LNCAP (cell line): ENCODE results near the gene KRABD2.

Experiments used
- TF ChIP-seq, protein P1 (sequence below): fragments of 450-650 bp; IDR thresholded peaks from 2 replicates; pipeline ENCODE4 v1.5.1; 2017; ENCODE audit warnings: mild to moderate bottlenecking

The KRABD2 gene

DNA sequence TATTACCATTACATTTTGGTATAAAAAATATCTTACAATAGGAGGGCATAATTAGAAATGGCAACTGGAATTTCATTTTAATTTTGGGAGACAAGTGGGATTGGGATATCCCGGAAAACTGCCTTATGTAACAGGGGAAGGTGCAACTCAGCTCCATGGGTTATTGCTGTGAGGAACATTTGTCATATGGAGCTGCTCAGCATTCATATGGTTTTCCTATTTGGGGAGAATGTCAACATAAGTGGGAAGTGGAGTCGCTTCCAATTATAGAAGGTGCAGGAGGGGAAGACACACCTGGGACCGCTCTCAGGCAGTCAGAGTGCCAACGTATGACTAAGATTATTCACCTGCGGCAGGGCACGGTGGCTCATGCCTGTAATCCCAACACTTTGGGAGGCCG, 26.2 kb downstream of the KRABD2 start:
- TF ChIP-seq, protein P1, sequence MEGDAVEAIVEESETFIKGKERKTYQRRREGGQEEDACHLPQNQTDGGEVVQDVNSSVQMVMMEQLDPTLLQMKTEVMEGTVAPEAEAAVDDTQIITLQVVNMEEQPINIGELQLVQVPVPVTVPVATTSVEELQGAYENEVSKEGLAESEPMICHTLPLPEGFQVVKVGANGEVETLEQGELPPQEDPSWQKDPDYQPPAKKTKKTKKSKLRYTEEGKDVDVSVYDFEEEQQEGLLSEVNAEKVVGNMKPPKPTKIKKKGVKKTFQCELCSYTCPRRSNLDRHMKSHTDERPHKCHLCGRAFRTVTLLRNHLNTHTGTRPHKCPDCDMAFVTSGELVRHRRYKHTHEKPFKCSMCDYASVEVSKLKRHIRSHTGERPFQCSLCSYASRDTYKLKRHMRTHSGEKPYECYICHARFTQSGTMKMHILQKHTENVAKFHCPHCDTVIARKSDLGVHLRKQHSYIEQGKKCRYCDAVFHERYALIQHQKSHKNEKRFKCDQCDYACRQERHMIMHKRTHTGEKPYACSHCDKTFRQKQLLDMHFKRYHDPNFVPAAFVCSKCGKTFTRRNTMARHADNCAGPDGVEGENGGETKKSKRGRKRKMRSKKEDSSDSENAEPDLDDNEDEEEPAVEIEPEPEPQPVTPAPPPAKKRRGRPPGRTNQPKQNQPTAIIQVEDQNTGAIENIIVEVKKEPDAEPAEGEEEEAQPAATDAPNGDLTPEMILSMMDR, result no peak

- TF ChIP-seq, protein P1, result no peak
Measured at GRCh38 chr17:8345951-8346665, 30.4 kb downstream of the KRABD2 start.

- TF ChIP-seq, protein P1, result no peak
Measured at GRCh38 chr17:8345052-8345690, 31.3 kb downstream of the KRABD2 start.

- TF ChIP-seq, protein P1, result no peak
Measured at GRCh38 chr17:8341456-8341855, 35.0 kb downstream of the KRABD2 start.

GRCh38 chr17:8339540-8339939, 37.0 kb downstream of the KRABD2 start, which contains the start of gene ODF4:
TSS of gene ODF4 (plus strand) at chr17:8339840. CDS start at chr17:8340052, 212 bp downstream.
- TF ChIP-seq, protein P1, result no peak

DNA sequence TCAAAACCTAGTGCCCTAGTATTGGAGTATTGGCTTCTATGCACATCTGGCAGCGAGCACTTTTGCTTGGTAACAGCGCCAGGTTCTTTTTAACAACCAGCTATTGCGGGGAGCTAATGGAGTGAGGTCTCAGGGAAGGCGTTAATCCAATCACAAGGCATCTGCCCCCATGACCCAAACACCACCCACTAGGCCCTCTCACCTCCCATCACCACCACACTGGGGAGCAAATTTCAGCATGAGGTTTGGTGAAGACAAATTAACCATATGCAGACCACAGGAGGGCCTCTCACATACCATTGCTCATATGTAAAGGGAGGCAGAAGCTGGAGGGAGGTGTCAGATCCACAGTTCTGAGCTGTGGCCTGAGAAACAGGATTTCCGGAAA, 37.8 kb downstream of the KRABD2 start:
- TF ChIP-seq, protein P1, result no peak

- TF ChIP-seq, protein P1, result no peak
Measured at GRCh38 chr17:8337802-8338752, 38.4 kb downstream of the KRABD2 start.
